ENCODE measurements around the gene ANKRD12. TPM values are rescaled to one million over a fixed set of nuclear protein-coding genes. Genes with fewer than 3 reads are reported as not detected.

The ANKRD12 gene
- total RNA-seq, 4 donors from 2014 or later, result 84.7 to 137 (median 122) TPM

- TF ChIP-seq POLR2AphosphoS5 (IDR thresholded peaks at IDR 0.05) (no peak), CTCF (IDR thresholded peaks at IDR 0.05) (no peak)
- Histone ChIP-seq H3K27me3 (no peaks in the 10 kb centered on the region), H3K36me3 (peaks cover 0 to 23% of the 10 kb centered on the region in 2 donors), H3K4me3 (peak overlapping the region; percentile 49 to 73), H3K27ac (peak overlapping the region; percentile 62 to 100 (median 96)), H3K9me3 (no peaks in the 10 kb centered on the region), H3K4me1 (peaks cover 0 to 62% (median 18%) of the 10 kb centered on the region in 3 donors)
- 27 to 48% methylated on average over 6 to 12 of the region's 12 CpGs for WGBS, 2 donors (ENCODE audit: low coverage in 1 of 2)
- ATAC-seq, result no peak
Measured at GRCh38 chr18:9135081-9135911, 1.3 kb upstream of the ANKRD12 start.

- H3K27ac ChIP-seq, result peak overlapping the region; percentile 62 to 100 (median 96)
- TF ChIP-seq POLR2AphosphoS5 (IDR thresholded peaks at IDR 0.05) (peak; percentile 25), POLR2A (IDR thresholded peaks at IDR 0.05) (no peak), EP300 (IDR thresholded peaks at IDR 0.05) (no peak), CTCF (IDR thresholded peaks at IDR 0.05) (peak in 2 of 4 experiments; percentile 4 to 11)
- no peaks in the 10 kb centered on the region for H3K9me3 ChIP-seq
- peaks cover 0 to 22% of the 10 kb centered on the region in 2 donors for H3K36me3 ChIP-seq
- peaks cover 0 to 62% (median 18%) of the 10 kb centered on the region in 3 donors for H3K4me1 ChIP-seq
- WGBS, 2 donors (ENCODE audit: low coverage in 1 of 2), result 0% methylated on average over 3 to 8 of the region's 33 CpGs
- H3K27me3 ChIP-seq, result no peaks in the 10 kb centered on the region
- peak overlapping the region; percentile 49 to 73 for H3K4me3 ChIP-seq
- peak; percentile 14 for ATAC-seq
Measured at GRCh38 chr18:9135912-9136314, 668 bp upstream of the ANKRD12 start.

DNA sequence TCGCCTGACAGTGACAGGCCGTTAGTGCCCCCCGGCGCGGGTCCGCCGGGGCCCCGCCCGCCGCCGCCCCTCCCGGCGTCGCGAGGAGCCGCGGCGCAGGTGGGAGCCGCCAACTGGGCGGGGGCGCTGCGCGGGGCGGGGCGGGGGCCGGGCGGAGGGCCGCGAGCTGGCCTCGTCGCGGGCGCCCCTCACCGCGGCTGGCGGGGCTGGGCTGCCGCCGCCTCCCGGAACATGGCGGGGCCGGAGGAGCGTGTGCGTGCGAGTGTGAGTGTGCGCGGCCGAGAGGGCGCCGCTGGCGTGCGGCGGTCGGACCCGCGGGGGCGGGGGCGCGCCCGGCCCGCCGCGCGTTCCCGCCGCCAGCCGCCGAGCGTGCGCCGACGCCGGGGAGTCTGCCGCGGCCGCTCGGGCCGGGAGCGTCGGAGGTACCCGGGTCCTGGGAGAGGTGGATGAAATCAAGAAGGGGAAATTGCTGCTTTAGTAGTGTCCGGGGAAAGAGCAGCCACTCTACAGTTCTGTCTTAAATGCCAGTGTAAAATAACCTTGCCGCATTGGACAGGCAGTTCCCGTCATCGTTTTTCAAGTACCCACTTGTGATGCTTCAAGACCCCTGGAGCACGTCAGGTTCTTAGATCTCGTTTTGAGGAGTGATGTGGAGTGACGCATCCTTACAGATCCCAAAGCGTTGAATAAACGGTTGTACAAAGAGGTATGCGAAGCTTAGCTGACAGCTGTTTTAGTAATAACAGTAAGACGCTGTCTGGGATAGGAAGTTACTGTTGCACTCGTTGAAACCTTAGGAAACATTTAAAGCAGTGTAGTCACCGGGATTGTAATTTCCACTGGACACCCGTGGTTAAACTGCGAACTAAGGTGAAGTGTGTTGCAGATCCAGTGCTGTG is 836 bp downstream of the ANKRD12 start:
- peaks cover 0 to 10% of the 10 kb centered on the region in 2 donors for H3K36me3 ChIP-seq
- peak overlapping the region; percentile 73 to 99 for H3K4me3 ChIP-seq
- H3K27me3 ChIP-seq, result no peaks in the 10 kb centered on the region
- TF ChIP-seq EP300 (IDR thresholded peaks at IDR 0.05) (no peak), CTCF (IDR thresholded peaks at IDR 0.05) (no peak), POLR2A (IDR thresholded peaks at IDR 0.05) (peak; percentile 18 to 24), POLR2AphosphoS5 (IDR thresholded peaks at IDR 0.05) (peak; percentile 79)
- H3K27ac ChIP-seq, result peak overlapping the region; percentile 95 to 100 (median 98)
- peak; percentile 63 for ATAC-seq
- peaks cover 15 to 77% (median 30%) of the 10 kb centered on the region in 3 donors for H3K4me1 ChIP-seq
- H3K9me3 ChIP-seq, result no peaks in the 10 kb centered on the region
- 1 to 4% methylated on average over 8 to 14 of the region's 95 CpGs for WGBS, 2 donors (ENCODE audit: low coverage in 1 of 2)

GRCh38 chr18:9139400-9140039 is 2.9 kb downstream of the ANKRD12 start:
- 11 to 18% methylated on average over 7 of the region's 7 CpGs for WGBS, 2 donors (ENCODE audit: low coverage in 1 of 2)
- no peaks in the 10 kb centered on the region for H3K27me3 ChIP-seq
- ATAC-seq, result no peak
- H3K27ac ChIP-seq, result peak overlapping the region; percentile 95 to 100 (median 98)
- no peaks in the 10 kb centered on the region for H3K36me3 ChIP-seq
- TF ChIP-seq POLR2A (IDR thresholded peaks at IDR 0.05) (no peak), EP300 (IDR thresholded peaks at IDR 0.05) (no peak), CTCF (IDR thresholded peaks at IDR 0.05) (no peak), POLR2AphosphoS5 (IDR thresholded peaks at IDR 0.05) (no peak)
- H3K9me3 ChIP-seq, result no peaks in the 10 kb centered on the region
- peaks cover 22 to 78% (median 30%) of the 10 kb centered on the region in 3 donors for H3K4me1 ChIP-seq
- peak overlapping the region; percentile 73 to 99 for H3K4me3 ChIP-seq
